Coronary artery (tissue), 2 donors: Measurements from ENCODE around the gene LEP.

Experiments
- DNase-seq: peaks from one replicate; pipeline ENCODE4 v3.0.0-alpha.2; 2017; ENCODE audit warnings: low spot score
- H3K27ac ChIP-seq, 2 donors: fragments of 200-600 bp; sonication (generic); one replicate each; pipeline ENCODE4 v1.5.1; 2016 to 2019
- H3K4me3 ChIP-seq: fragments of 200-600 bp; sonication (generic); 2 replicates; pipeline ENCODE4 v1.5.1; 2016; ENCODE audit warnings: mild to moderate bottlenecking, moderate library complexity
- TF ChIP-seq, protein P1 (sequence below): fragments of 200-600 bp; sonication (generic); IDR thresholded peaks from one replicate; pipeline ENCODE4 v1.5.1; 2019; ENCODE audit warnings: antibody characterized with exemption

LEP gene

DNA sequence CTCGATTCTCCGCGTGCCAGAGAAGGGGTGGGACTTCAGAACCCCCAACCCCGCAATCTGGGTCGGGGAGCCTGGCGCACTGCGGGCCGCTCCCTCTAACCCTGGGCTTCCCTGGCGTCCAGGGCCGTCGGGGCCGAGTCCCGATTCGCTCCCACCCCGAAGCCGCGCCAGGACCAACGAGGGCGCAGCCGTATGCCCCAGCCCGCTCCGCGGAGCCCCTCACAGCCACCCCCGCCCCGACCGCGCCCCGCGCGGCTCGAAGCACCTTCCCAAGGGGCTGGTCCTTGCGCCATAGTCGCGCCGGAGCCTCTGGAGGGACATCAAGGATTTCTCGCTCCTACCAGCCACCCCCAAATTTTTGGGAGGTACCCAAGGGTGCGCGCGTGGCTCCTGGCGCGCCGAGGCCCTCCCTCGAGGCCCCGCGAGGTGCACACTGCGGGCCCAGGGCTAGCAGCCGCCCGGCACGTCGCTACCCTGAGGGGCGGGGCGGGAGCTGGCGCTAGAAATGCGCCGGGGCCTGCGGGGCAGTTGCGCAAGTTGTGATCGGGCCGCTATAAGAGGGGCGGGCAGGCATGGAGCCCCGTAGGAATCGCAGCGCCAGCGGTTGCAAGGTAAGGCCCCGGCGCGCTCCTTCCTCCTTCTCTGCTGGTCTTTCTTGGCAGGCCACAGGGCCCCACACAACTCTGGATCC is at the start of gene LEP:
LEP (plus strand) TSS at position 583 of the 691 bp plus-strand sequence. CDS start 10,741 bp downstream, outside the sequence.
- peak within 1 kb of the TSS; percentile 6 for H3K4me3 ChIP-seq
- no peak within 1 kb of the TSS for H3K27ac ChIP-seq
- TF ChIP-seq, protein P1, sequence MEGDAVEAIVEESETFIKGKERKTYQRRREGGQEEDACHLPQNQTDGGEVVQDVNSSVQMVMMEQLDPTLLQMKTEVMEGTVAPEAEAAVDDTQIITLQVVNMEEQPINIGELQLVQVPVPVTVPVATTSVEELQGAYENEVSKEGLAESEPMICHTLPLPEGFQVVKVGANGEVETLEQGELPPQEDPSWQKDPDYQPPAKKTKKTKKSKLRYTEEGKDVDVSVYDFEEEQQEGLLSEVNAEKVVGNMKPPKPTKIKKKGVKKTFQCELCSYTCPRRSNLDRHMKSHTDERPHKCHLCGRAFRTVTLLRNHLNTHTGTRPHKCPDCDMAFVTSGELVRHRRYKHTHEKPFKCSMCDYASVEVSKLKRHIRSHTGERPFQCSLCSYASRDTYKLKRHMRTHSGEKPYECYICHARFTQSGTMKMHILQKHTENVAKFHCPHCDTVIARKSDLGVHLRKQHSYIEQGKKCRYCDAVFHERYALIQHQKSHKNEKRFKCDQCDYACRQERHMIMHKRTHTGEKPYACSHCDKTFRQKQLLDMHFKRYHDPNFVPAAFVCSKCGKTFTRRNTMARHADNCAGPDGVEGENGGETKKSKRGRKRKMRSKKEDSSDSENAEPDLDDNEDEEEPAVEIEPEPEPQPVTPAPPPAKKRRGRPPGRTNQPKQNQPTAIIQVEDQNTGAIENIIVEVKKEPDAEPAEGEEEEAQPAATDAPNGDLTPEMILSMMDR: no peak
- DNase-seq: no peak

DNA sequence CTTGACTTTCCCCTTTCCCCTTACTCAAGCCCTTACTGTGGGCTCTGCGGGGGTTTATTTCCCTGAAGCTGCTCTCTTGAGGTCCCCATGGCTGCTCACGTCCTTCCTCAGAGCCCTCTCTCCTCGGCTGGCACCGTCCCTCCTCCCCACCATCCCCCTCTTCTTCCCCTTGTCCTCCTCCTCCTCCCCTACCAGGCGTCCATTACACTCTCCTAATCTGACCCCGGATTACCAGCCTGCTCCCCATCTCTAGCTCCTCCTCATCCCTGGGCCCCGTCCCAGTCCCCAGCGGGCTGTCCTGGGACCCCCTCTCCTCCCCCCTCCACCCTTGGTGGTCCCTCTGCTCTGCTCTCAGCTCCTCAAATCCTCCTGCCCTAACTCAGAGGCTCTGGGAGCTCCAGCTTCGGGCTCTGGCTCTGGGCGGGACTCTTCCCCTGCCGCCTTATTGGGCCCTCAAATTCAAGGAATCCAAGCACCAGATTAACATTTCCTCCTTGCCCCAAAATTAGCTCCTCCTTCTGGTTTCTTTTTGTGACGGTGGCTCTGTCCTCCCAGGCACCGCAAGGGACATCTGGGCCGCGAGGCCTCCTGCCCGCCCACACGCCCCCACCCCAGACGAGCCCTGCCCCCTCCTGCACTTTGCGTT is 48.5 kb upstream of the LEP start:
- TF ChIP-seq, protein P1: no peak
- DNase-seq: no peak
- no peak overlapping the region for H3K27ac ChIP-seq
- H3K4me3 ChIP-seq: no peak overlapping the region

DNA sequence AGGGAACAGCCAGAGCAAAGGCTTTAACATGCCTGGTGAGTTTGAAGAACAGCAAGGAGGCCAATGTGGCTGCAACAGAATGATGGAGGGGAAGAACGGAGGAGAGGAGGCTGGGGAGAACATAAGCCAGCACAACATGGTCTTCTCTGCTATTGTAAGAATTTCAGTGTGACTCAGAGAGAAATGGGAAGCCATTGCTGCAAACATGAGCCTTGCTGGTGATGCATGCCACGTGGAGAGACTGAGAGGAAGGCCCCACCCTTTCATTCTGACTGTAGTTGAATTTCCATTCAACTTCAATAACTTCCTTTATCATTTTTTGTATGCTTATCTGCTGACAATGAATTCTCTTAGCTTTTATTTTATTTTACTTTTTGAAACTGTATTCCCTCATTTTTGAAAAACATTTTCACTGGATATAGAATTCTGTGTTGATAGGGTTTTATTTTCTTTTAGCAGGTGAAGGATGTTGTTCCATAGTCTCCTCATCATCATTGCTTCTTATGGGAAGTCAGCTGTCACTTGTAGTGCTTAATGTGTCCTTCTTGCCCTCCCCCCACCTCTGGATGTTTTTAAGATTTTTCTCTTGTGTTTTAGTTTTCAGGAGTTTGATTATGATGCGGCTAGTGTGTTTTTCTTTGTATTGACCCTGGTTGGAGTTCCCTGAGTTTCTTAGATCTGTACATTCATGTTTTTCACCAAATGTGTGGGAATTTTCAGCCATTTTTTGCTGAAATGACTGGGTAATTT is 46.4 kb upstream of the LEP start:
- Histone ChIP-seq H3K27ac (no peak overlapping the region), H3K4me3 (no peak overlapping the region)
- TF ChIP-seq, protein P1: no peak
- DNase-seq: no peak

DNA sequence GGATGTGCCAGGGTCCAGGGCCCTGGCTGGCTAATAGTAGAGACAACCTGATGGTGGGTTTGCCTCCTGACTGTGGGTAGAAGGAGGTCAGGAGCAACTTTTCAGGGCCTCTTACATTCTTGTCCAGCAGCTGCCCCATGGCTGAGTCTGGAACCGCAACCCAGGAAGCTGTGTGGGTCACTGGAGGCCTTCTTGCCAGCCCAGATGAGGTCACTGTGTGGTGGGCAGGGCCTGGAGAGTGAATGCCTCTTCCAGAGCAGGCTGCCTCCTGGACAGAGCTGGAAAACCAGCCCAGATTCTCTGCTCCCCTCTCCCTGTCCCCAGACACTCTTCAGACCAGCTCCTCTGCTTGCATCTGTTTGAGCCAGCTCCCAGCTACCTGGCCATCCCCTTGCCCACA is 43.5 kb upstream of the LEP start:
- TF ChIP-seq, protein P1: no peak
- Histone ChIP-seq H3K4me3 (no peak overlapping the region), H3K27ac (no peak overlapping the region)
- no peak for DNase-seq

DNA sequence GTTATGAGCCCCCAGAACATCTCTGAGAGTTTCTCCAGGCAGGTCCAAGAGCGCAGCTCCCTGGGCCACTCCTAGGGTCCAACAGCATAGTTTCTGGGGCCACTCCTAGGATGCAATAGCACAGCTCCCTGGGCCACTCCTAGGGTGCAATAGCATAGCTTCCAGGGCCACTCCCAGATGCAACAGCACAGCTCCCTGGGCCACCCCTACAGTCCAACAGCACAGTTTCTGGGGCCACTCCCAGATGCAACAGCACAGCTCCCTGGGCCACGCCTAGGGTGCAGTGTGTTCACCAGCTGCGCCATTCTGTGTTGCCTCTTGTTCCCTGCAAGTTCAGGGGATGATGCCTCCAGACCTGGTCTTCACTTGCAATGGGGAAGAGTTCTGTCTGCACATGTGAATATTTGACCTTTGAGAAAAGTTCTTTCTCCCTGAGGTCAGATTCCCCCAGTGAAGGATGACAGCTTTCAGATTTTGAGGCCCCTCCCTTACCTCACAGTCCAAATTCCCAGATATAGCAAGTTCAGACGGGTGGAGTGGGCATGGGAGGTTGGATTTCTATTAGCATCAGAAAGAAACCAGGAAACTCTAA is 43.0 kb upstream of the LEP start:
- TF ChIP-seq, protein P1: no peak
- Histone ChIP-seq H3K27ac (no peak overlapping the region), H3K4me3 (no peak overlapping the region)
- no peak for DNase-seq

DNA sequence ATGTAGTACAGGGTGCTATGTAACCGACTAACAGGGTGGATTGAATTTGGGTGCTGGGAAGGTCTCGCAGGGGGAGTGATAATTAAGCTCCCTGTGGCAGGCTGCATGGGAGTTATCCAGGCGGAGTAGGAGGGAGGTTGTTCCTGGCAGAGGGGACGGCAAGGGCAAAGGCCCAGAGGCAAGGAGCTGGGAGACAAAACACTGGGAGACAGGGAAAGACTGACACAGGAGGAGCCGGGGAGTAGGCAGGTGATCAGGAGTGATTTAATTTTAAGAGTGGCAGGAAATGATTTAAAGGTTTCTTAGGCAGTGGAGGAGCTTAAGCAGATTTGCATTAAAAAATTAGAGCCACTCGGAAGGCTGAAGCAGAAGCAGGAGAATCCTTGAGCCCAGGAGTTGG is 40.7 kb upstream of the LEP start:
- Histone ChIP-seq H3K4me3 (no peak overlapping the region), H3K27ac (no peak overlapping the region)
- DNase-seq: no peak
- TF ChIP-seq, protein P1: no peak
